DND-41 (cell line): Measurements from ENCODE around the gene UPK3BL1.
"Not testable (repeated sequence)": the region's sequence is repeated elsewhere in the genome, so short reads cannot be mapped to it uniquely, and the experiment has no call there.

Experiments used
- CTCF ChIP-seq: IDR thresholded peaks from 2 replicates; pipeline ENCODE4 v1.5.1; 2012; ENCODE audit warnings: borderline replicate concordance, low read length, moderate library complexity, mild to moderate bottlenecking; ENCODE audit not compliant: poor library complexity, severe bottlenecking; ENCODE audit errors: extremely low read depth
- EZH2 ChIP-seq: IDR thresholded peaks from 3 replicates; pipeline ENCODE4 v1.6.1; 2012; ENCODE audit warnings: borderline replicate concordance, low read depth, mild to moderate bottlenecking, moderate library complexity, low read length, inconsistent platforms; ENCODE audit not compliant: severe bottlenecking

- not testable (repeated sequence) for TF ChIP-seq CTCF, EZH2
These were observed 29.3 kb upstream of the UPK3BL1 start for GRCh38 chr7:102671956-102672307.
